Endometrium (tissue), 2 donors: ENCODE results near the gene TSPAN2.
"Not testable (repeated sequence)": the region's sequence is repeated elsewhere in the genome, so short reads cannot be mapped to it uniquely, and the experiment has no call there.

Source experiments
- FAIRE-seq: peaks from 2 replicates; lab custom pipeline; 2012; peaks lifted over from hg19 to GRCh38; lab: Jason Lieb, UNC
- donor health status: control.
- donor health status: control.

The TSPAN2 gene

DNA sequence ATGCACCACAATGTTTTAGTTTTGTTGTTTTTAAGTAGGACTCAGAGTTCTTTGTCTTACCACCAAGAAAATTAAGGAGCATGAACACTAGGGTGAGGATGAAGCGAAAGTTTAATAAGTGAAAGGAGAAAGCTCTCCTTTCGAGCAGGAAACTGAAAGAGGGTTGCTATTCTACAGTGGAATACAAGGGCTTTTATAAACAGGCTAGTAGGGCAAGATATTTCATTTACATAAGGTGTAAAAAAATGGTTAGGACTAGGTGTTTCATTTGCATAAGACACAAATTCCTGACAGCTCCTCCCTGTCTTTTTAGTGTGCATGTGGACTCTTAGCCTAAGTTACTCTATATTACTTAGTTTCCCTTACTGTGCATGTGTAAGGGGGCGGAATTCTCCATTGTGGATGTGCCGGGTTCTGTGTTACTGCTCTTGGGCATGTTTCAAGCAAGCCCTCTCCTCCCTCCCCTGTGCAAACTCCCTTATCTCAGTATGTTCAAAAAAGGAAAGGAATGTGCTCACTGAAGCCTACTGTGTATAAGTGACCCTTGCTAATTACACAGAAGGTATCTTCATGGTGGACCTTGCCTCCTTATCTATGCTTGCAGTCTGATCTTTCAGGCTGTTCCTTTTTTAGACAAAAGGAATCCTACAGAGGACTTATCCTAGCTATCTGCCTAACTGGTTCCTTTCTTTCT, 52.3 kb downstream of the TSPAN2 start:
- FAIRE-seq: no peak

DNA sequence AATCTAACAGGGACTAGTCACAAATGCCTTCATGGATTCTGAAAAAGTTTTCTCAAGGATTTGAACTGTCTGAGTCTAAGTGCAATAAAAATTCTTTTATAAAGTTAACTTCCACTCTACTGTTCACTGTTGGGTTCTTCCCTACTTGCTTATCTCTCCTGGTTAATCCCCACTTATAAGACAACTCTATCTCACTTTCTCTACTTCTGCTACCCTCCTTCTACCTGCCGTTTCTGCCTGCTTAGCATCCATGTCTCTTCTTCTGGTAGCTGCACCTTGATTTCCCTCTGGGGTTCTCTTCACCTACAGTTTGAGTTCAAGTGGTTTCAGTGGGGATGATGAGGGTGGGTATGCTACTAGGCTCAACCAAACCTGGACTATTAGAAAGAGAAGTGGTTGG, 53.7 kb downstream of the TSPAN2 start:
- no peak for FAIRE-seq

DNA sequence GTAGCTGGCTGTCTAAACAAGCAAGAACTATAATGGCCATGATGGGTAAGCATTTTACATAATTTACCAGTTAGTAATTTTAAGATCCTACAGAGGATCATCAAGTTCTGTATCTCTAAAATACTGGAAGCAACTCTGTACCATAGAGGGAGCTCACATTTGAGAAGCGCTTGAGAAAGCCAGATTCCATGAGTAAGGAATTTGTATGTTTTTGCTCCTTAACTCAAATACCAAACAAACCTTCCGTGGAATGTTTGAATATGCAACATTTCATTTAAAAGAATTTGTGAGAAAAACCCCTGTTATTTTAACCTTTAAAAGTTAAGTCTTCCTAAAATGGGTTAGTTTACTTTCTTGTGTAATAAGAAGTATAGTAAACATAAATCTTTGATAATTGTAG, 57.7 kb downstream of the TSPAN2 start:
- FAIRE-seq: peak; percentile 80

DNA sequence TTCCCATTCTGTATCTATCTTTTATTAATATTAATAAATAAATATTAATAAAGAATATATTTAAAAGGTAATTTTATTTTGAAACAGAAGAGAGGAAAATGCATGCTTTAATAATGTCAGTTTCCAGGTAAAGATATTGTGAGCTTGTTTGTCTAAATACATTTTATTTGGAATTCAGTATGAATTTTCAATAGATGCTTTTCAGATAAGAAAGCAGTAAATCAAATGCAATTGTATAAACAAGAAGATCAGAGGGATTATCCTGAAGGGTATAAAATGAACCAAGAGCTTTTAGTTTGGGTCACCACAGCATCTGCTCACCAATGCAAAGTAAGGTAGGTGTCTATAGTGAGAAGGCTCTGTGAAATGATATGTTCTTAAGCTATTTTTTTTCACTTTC, 59.8 kb downstream of the TSPAN2 start, which contains the start of gene TSHB:
Gene TSHB (plus strand): TSS at position 301 of the 400 bp plus-strand sequence. CDS start 3,537 bp downstream, outside the sequence.
- FAIRE-seq: no peak

DNA sequence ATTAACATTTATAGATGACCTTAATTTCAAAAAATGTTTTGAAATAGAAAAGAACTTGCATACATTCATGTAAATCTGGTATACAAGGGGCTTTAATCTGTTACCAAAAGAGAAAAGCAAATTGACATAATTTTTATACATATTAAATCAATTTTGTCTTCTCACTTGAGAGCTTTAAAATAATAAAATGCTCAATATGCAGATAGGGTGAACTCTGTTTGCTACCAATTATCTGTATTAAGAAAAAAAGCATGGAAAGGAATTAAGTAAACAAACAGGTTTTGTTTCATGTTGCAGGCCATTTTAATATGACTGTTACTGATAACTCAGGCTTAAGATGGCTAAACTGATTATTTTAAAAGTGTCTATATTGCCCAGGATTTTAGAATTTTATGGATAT, 65.7 kb downstream of the TSPAN2 start:
- FAIRE-seq: no peak

DNA sequence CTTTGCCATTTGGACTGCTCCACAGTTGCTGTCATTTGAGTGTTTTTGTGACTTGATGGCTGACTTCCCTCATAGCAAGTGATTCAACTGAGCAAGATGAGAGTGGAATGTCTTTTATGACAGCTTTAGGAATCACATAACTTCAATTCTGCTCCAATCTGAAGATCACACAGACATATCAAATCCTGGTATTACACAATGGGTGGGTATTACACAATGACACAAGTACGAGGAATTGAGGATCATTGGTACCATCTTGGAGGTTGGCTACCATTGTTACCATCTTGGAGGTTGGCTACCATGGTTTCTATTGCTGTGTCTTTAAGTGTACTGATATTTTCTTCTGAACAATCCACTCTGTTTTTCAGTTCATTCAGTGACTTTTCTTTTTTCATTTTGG, 68.2 kb downstream of the TSPAN2 start:
- FAIRE-seq: no peak

DNA sequence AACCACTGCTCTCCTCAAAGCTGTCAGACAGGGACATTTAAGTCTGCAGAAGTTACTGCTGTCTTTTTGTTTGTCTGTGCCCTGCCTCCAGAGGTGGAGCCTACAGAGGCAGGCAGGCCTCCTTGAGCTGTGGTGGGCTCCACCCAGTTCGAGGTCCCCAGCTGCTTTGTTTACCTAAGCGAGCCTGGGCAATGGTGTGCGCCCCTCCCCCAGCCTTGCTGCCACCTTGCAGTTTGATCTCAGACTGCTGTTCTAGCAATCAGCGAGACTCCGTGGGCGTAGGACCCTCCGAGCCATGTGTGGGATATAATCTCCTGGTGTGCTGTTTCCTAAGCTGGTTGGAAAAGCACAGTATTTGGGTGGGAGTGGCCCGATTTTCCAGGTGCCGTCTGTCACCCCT, 69.8 kb downstream of the TSPAN2 start:
- FAIRE-seq: not testable (repeated sequence)

DNA sequence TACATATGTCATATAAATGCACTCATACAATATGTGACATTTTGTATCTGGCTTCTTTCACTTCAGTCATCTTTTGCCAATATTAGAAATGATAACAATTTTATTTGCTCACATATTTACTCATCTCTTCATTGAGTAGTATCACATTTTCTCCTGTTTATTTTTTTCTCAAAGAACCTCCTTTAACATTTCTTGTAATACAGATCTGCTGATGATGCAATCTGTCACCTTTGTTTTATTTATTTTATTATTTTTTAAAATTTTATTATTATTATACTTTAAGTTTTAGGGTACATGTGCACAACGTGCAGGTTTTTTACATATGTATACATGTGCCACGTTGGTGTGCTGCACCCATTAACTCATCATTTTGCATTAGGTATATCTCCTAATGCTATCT, 75.5 kb downstream of the TSPAN2 start:
- FAIRE-seq: no peak

DNA sequence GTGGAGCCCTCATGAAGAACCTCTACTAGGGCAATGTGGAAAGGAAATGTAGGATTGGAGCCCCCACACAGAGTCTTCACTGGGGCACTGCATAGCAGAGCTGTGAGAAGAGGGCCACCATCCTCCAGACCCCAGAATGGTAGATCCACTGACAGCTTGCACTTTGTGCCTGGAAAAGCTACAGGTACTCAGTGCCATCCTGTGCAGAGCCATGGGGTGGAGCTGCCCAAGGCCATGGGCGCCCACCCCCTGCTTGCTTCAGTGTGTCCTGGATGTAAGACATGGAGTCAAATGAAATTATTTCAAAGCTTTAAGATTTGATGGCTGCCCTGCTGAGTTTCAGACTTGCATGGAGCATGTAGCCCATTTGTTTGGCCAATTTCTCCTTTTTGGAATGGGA, 76.9 kb downstream of the TSPAN2 start:
- no peak for FAIRE-seq

DNA sequence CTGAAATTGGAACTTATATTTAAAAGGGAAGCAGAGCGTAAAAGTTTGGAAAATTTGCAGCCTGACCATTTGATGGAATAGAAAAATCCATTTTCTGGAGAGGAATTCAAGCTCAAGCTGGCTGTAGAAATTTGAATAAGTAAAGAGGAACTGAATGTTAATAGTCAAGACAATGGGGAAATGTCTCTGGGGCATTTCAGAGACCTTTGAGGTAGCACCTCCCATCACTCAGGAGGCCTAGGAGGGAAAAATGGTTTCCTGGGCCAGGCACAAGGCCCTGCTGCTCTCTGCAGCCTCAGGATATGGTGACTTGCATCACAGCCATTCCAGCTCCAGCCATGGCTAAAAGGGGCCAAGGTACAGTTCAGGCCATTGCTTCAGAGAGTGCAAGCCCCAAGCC, 77.3 kb downstream of the TSPAN2 start:
- FAIRE-seq: no peak

DNA sequence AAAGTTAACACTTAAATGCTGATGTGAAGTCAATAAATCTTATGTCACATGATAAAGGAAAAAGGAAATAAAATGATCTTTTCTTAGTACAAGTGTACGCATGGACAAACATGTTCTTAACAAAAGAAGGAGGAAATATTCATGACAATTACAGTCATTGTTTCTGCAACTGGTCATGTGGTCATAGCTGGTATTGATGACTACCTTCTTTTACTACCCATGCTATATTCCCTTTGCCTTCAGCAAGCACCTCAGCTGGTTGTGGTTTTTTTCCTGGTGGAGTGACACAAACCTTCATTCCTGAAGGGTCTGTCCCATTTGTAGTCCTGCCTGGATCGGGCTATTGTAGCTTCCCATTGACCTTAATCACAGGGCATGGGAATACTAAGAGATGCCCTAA, 83.1 kb downstream of the TSPAN2 start:
- no peak for FAIRE-seq
